Sigmoid colon (tissue), 7 donors: Measurements from ENCODE around the gene CLRN3. TPM values are rescaled to one million over a fixed set of nuclear protein-coding genes. Genes with fewer than 3 reads are reported as not detected.

ENCODE experiments used
- DNase-seq: peaks from one replicate; pipeline ENCODE4 v3.0.0-alpha.2; 2019
- H3K27ac ChIP-seq, 4 donors: fragments of 200-600 bp; sonication (generic); one replicate each; pipeline ENCODE4 v1.5.1; 2016 to 2019; ENCODE audit warnings: mild to moderate bottlenecking in 1 of 4
- H3K27me3 ChIP-seq, 3 donors: fragments of 200-600 bp; sonication (generic); one replicate each; pipeline ENCODE4 v1.5.1; 2019; ENCODE audit warnings: mild to moderate bottlenecking in 1 of 3
- H3K36me3 ChIP-seq, 4 donors: fragments of 200-600 bp; sonication (generic); one replicate each; pipeline ENCODE4 v1.5.1; 2016 to 2019
- H3K4me1 ChIP-seq, 4 donors: fragments of 200-600 bp; sonication (generic); one replicate each; pipeline ENCODE4 v1.5.1; 2017 to 2019
- H3K4me3 ChIP-seq, 4 donors: fragments of 200-600 bp; sonication (generic); one replicate each; pipeline ENCODE4 v1.5.1; 2017 to 2019; ENCODE audit warnings: mild to moderate bottlenecking in 2 of 4, moderate library complexity in 1 of 4
- H3K9me3 ChIP-seq, 4 donors: fragments of 200-600 bp in 3 of 4; sonication (generic) in 3 of 4; one replicate each; pipeline versions ENCODE4 v1.5.1 to v1.6.1; 2013 to 2019
- CTCF ChIP-seq, 4 experiments: fragments of 450-650 bp in 3 of 4; fragments of 200-600 bp in 1 of 4; IDR thresholded peaks; one replicate each; pipeline ENCODE4 v1.5.1; 2016 to 2019; ENCODE audit warnings: antibody characterized with exemption in 4 of 4, mild to moderate bottlenecking in 3 of 4, moderate library complexity in 2 of 4
- EP300 ChIP-seq, 4 donors: sonication (generic); formaldehyde crosslinking; IDR thresholded peaks; one replicate each; pipeline ENCODE4 v1.6.1; 2017; ENCODE audit warnings: antibody characterized with exemption in 4 of 4
- POLR2A ChIP-seq, 2 donors: fragments of 450-650 bp; IDR thresholded peaks; one replicate each; pipeline ENCODE4 v1.6.1; 2016; ENCODE audit warnings: antibody characterized with exemption in 2 of 2, mild to moderate bottlenecking in 2 of 2, moderate library complexity in 2 of 2
- POLR2AphosphoS5 ChIP-seq, 4 donors: sonication (generic); formaldehyde crosslinking; IDR thresholded peaks; one replicate each; pipeline ENCODE4 v1.6.1; 2017; ENCODE audit warnings: antibody characterized with exemption in 4 of 4
- WGBS, 2 donors: extraction: QIAGEN DNeasy Blood & Tissue Kit; methylation state at CpG; one replicate each; pipeline ENCODE4 v1.1.7; 2013; 5-methylcytosine and 5-hydroxymethylcytosine counted together
- intact Hi-C: fragments of 100-400 bp; cut with DNase I; formaldehyde crosslinking; loops from one replicate; pipeline ENCODE4 v1.15.1; 2023
- polyA plus RNA-seq, 3 donors: library from polyadenylated mRNA; stranded (reverse); fragments of 200-250 nt; gene quantifications; one replicate each; pipeline ENCODE4 v1.2.3, GENCODE V29; 2013
- total RNA-seq, 4 donors: library from RNA; depleted of rRNA; stranded (reverse); fragments of >200 nt; gene quantifications; one replicate each; pipeline ENCODE4 v1.1.0, GENCODE V29; 2016
- donor health status: healthy with polysubstance abuse.
- donor health status: Bipolar disorder and iron deficiency.
- donor health status: healthy.

CLRN3 gene
- total and polyA plus RNA-seq, 7 donors: 37.8 to 88.9 (median 56.2) TPM; not detected in 4

- WGBS, 2 donors: 85 to 90% methylated on average over 2 of the region's 2 CpGs
- Histone ChIP-seq H3K4me3 (no peak overlapping the region), H3K4me1 (peaks cover 0 to 19% (median 13%) of the 10 kb centered on the region in 4 donors), H3K9me3 (no peaks in the 10 kb centered on the region), H3K27me3 (peaks cover 0 to 22% (median 7%) of the 10 kb centered on the region in 3 donors), H3K27ac (no peak overlapping the region), H3K36me3 (no peaks in the 10 kb centered on the region)
- intact Hi-C loops: no loop called here
- TF ChIP-seq POLR2A (IDR thresholded peaks at IDR 0.05) (no peak), CTCF (IDR thresholded peaks at IDR 0.05) (no peak), POLR2AphosphoS5 (IDR thresholded peaks at IDR 0.05) (no peak), EP300 (IDR thresholded peaks at IDR 0.05) (no peak)
- DNase-seq: no peak
These were observed 17.7 kb upstream of the CLRN3 start for GRCh38 chr10:127910464-127910770.

GRCh38 chr10:127909716-127910463 is 17.1 kb upstream of the CLRN3 start:
- intact Hi-C loops: no loop called here
- Histone ChIP-seq H3K9me3 (no peaks in the 10 kb centered on the region), H3K27me3 (peaks cover 0 to 22% (median 7%) of the 10 kb centered on the region in 3 donors), H3K4me3 (no peak overlapping the region), H3K36me3 (no peaks in the 10 kb centered on the region), H3K4me1 (peaks cover 0 to 19% (median 13%) of the 10 kb centered on the region in 4 donors), H3K27ac (peak overlapping the region in 2 of 4 donors; percentile 10 to 75)
- TF ChIP-seq EP300 (IDR thresholded peaks at IDR 0.05) (no peak), POLR2A (IDR thresholded peaks at IDR 0.05) (no peak), CTCF (IDR thresholded peaks at IDR 0.05) (no peak), POLR2AphosphoS5 (IDR thresholded peaks at IDR 0.05) (no peak)
- 81 to 93% methylated on average over 7 of the region's 7 CpGs for WGBS, 2 donors
- peak; percentile 27 for DNase-seq

DNA sequence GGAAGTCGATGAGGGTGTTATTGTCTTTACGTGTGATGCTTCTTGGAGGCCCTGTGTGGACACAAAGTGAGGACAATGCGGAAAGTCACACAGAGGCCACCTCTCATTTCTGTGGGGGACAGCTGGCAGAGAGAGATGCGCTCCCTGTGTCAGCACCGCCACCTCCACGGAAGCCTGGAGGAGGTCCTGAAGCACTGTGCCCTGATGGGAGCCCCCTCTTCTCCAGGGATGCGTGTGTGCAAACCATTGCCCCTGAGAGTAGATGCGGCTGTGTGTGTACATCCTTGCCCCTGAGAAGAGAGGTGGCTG is 16.2 kb upstream of the CLRN3 start:
- no peak for TF ChIP-seq POLR2AphosphoS5 (IDR thresholded peaks at IDR 0.05)
- no peak for TF ChIP-seq POLR2A (IDR thresholded peaks at IDR 0.05)
- no peak for TF ChIP-seq CTCF (IDR thresholded peaks at IDR 0.05)
- no peak for TF ChIP-seq EP300 (IDR thresholded peaks at IDR 0.05)
- intact Hi-C loops: no loop called here
- peaks cover 0 to 22% (median 7%) of the 10 kb centered on the region in 3 donors for H3K27me3 ChIP-seq
- WGBS, 2 donors: 88 to 90% methylated on average over 8 of the region's 8 CpGs
- H3K9me3 ChIP-seq: no peaks in the 10 kb centered on the region
- no peak overlapping the region for H3K4me3 ChIP-seq
- H3K4me1 ChIP-seq: peaks cover 0 to 19% (median 13%) of the 10 kb centered on the region in 4 donors
- H3K27ac ChIP-seq: peak overlapping the region in 2 of 4 donors; percentile 39 to 75
- peak; percentile 51 for DNase-seq
- H3K36me3 ChIP-seq: no peaks in the 10 kb centered on the region

- 63 to 74% methylated on average over 13 of the region's 13 CpGs for WGBS, 2 donors
- Histone ChIP-seq H3K4me1 (peaks cover 0 to 19% (median 13%) of the 10 kb centered on the region in 4 donors), H3K9me3 (no peaks in the 10 kb centered on the region), H3K27ac (peak overlapping the region; percentile 10 to 84 (median 76)), H3K4me3 (peak overlapping the region in 3 of 4 donors; percentile 62 to 73 (median 67)), H3K27me3 (peaks cover 0 to 22% (median 7%) of the 10 kb centered on the region in 3 donors), H3K36me3 (no peaks in the 10 kb centered on the region)
- peak; percentile 59 for DNase-seq
- TF ChIP-seq EP300 (IDR thresholded peaks at IDR 0.05): peak in 1 of 4 donors; percentile 25
- TF ChIP-seq CTCF (IDR thresholded peaks at IDR 0.05): no peak
- TF ChIP-seq POLR2AphosphoS5 (IDR thresholded peaks at IDR 0.05): peak in 1 of 4 donors; percentile 70
- intact Hi-C loops: no loop called here
These were observed 15.6 kb upstream of the CLRN3 start for GRCh38 chr10:127908106-127908958.
